ENCODE data around the gene PTPRD.

Gene PTPRD

GRCh38 chr9:9623506-9623905, 989.3 kb downstream of the PTPRD start:
- no peak for DNase-seq (ENCODE audit: low spot score)
- no peak for TF ChIP-seq CTCF (IDR thresholded peaks at IDR 0.05; ENCODE audit: extremely low read depth, missing control alignments)

- DNase-seq (ENCODE audit: low spot score): no peak
- no peak for TF ChIP-seq CTCF (IDR thresholded peaks at IDR 0.05; ENCODE audit: extremely low read depth, missing control alignments)
Observed at GRCh38 chr9:9621355-9621940, 991.4 kb downstream of the PTPRD start.

DNA sequence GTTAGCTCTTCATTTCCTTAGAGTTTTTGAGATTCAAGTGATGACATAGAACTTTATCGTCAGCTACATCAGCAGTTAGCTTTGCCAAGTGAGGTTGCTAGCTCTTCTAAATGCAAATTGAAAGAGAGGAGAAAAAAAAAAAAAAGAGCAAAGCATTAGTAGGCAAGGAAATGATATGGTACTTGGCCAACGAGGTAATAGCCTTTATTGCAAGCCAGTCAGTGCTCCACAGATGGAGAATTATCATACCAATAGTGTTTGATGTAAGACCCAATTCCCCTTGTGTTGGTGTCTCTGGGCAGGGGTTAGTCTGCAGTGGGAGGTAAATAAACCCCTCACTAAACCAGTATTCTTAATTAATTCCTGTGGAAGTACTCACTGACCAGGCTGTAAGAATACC, 992.1 kb downstream of the PTPRD start:
- TF ChIP-seq CTCF (IDR thresholded peaks at IDR 0.05; ENCODE audit: extremely low read depth, missing control alignments): no peak

DNA sequence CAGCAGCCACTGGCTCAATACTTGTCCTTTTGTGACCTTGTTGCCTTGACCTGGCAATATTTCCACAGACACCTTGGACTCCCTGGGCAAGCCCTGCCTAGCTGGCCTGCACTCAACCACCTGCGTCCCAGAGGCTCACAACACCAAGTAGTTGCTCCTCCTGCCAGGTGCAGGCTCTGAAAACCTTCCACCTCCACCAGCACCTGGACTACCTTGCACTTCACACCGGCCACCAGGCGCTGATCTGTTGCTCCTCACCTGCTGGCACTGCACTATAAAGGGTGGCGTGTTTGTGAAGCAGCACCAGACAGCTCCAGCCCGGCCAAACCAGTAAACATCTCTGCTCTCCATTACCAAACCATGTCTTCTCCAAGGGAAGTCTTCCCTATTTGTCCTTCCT, 997.7 kb downstream of the PTPRD start:
- no peak for DNase-seq (ENCODE audit: low spot score)
- TF ChIP-seq CTCF (IDR thresholded peaks at IDR 0.05; ENCODE audit: extremely low read depth, missing control alignments): no peak

More for the DNA sequence above, 992.1 kb downstream of the PTPRD start:
- DNase-seq (ENCODE audit: low spot score): no peak

DNA sequence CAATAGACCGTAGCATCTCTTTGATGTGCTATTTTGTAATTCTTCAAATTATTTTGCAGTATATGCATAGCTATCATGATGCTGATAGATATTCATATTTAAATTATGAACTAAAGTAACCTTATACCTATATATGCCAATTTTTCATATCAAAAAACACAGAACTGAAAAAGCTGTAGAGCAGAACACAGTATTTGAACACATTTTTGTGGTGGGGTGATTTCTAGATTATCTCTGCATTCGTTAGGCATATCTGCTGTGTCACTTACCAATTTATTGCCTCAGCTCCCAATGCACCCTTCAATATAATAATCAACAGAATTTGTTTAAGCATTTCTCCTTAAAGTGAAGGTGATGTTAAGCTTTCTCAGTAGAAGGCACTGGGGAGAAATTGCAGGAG, 998.2 kb downstream of the PTPRD start:
- no peak for DNase-seq (ENCODE audit: low spot score)
- TF ChIP-seq CTCF (IDR thresholded peaks at IDR 0.05; ENCODE audit: extremely low read depth, missing control alignments): no peak

- no peak for DNase-seq (ENCODE audit: low spot score)
Observed at GRCh38 chr9:9612755-9613154, 1000.0 kb downstream of the PTPRD start.

DNA sequence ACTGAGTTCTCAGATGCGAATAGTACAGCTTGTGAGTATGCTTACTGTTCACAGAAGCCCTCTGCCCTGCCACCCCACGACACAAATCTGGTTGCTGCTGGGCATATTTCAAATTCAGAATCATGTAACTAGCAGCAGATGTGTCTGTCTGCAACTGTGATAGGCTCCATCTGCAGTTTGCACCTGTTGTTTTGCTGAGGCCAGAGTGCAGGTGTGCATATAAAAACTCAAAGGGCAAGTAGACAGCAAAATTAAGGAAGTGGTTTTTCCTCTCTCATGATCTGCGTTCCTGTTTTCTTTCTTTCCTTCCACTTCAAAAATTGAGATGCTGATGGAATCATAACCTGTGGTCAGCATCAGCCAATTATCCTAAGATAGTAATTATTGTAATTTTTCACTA, 1000.5 kb downstream of the PTPRD start:
- no peak for TF ChIP-seq CTCF (IDR thresholded peaks at IDR 0.05; ENCODE audit: extremely low read depth, missing control alignments)
- no peak for DNase-seq (ENCODE audit: low spot score)

More at GRCh38 chr9:9612755-9613154, 1000.0 kb downstream of the PTPRD start:
- no peak for TF ChIP-seq CTCF (IDR thresholded peaks at IDR 0.05; ENCODE audit: extremely low read depth, missing control alignments)

Data from GM20000 (cell line).